Measurements from ENCODE around the gene BSCL2. TPM values are rescaled to one million over a fixed set of nuclear protein-coding genes. Genes with fewer than 3 reads are reported as not detected.
"Not testable (repeated sequence)": the region's sequence is repeated elsewhere in the genome, so short reads cannot be mapped to it uniquely, and the experiment has no call there.

Gene BSCL2
- total and polyA plus RNA-seq, 8 donors: 39.9 to 109 (median 49.5) TPM

DNA sequence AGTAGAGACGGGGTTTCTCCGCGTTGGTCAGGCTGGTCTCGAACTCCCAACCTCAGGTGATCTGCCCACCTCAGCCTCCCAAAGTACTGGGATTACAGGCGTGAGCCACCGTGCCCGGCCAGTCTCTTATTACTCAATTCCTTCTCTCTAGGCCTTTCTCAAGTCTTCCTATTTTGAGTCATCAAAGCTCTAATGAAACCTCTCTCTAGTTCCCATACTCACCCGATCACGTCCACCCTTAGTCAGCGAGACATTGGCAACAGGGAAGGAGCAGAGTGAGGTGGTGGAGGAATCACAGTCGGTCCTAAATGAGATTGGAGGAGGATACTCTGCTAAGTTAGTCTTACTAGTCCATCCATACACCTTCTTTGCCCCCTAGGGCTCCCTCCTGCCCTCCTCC is 5.0 kb downstream of the BSCL2 start:
- DNase-seq (no peak), ATAC-seq (no peak)
- H3K9me3 ChIP-seq: no peaks in the 10 kb centered on the region
- no peak overlapping the region for H3K27ac ChIP-seq
- peaks cover 0 to 25% of the 10 kb centered on the region in 2 donors for H3K36me3 ChIP-seq
- H3K27me3 ChIP-seq: no peaks in the 10 kb centered on the region
- intact Hi-C loops (cut with DNase I): no loop called here
- peaks cover 12 to 31% of the 10 kb centered on the region in 2 donors for H3K4me1 ChIP-seq
- TF ChIP-seq, protein P1, sequence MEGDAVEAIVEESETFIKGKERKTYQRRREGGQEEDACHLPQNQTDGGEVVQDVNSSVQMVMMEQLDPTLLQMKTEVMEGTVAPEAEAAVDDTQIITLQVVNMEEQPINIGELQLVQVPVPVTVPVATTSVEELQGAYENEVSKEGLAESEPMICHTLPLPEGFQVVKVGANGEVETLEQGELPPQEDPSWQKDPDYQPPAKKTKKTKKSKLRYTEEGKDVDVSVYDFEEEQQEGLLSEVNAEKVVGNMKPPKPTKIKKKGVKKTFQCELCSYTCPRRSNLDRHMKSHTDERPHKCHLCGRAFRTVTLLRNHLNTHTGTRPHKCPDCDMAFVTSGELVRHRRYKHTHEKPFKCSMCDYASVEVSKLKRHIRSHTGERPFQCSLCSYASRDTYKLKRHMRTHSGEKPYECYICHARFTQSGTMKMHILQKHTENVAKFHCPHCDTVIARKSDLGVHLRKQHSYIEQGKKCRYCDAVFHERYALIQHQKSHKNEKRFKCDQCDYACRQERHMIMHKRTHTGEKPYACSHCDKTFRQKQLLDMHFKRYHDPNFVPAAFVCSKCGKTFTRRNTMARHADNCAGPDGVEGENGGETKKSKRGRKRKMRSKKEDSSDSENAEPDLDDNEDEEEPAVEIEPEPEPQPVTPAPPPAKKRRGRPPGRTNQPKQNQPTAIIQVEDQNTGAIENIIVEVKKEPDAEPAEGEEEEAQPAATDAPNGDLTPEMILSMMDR (IDR thresholded peaks at IDR 0.05): no peak
- no peak overlapping the region for H3K4me3 ChIP-seq

DNA sequence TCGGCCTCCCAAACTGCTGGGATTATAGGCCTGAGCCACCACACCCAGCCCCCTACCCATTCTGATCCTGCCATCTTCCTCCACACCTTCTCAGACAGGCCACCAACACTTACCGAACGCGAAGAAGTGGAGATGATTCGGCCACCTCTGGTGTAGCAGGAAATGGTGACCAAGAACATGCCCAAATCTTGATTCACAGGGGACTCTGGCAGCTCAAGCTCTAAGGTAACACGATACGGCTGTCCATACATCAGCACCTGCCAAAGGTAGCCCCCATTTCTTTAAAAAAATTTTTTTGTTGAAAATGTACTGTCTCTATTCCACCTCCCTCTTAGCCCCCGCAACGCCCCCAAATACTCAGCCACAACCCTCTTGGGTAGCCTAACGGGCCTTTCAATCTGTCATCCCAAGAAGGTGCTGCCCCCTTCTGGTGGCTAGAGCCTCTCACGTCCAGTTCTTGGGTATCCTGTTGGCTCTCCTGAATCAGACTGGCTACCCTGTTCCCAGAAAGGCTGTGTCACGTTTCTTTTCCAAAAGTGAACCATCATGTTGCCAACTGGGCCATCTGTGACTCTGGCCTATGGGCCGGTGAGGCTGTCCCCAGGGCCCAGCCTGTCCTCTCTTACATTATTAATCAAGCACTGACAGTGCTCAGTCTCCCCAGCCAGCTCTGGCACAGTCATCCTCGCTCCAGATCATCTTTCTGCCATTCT is 12.6 kb downstream of the BSCL2 start:
- H3K36me3 ChIP-seq: peaks cover 0 to 49% of the 10 kb centered on the region in 2 donors
- peaks cover 0 to 8% of the 10 kb centered on the region in 2 donors for H3K4me1 ChIP-seq
- H3K27me3 ChIP-seq: no peaks in the 10 kb centered on the region
- no peaks in the 10 kb centered on the region for H3K9me3 ChIP-seq
- H3K27ac ChIP-seq: no peak overlapping the region
- DNase-seq: peak in 3 of 4 donors; percentile 8 to 83 (median 77)
- intact Hi-C loops (cut with DNase I): loop anchor here in 1 of 2 donors (5.0 kb wide), 1 partner anchor 312 kb away; no protein-coding TSS in a partner anchor
- H3K4me3 ChIP-seq: no peak overlapping the region
- peak; percentile 92 for ATAC-seq
- TF ChIP-seq, protein P1 (IDR thresholded peaks at IDR 0.05): peak; percentile 74 to 87

DNA sequence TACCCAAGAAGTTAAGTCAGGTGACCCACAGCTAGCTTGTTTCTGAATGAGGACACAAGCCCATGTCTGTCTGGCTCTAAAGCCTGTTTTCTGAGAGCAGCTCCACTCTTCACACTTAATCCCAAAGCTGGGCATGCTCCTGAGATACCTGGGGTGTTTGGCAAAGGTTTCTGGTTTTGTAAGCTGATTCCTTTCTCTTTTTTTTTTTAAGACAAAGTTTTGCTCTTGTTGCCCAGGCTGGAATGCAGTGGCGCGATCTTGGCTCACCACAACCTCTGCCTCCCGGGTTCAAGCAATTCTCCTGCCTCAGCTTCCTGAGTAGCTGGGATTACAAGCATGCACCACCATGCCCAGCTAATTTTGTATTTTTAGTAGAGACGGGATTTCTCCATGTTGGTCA is 13.6 kb downstream of the BSCL2 start:
- not testable (repeated sequence) for H3K4me3 ChIP-seq, ATAC-seq, H3K9me3 ChIP-seq, DNase-seq, H3K27ac ChIP-seq, H3K4me1 ChIP-seq, H3K27me3 ChIP-seq
- intact Hi-C loops (cut with DNase I): loop anchor here in 1 of 2 donors (5.0 kb wide), 1 partner anchor 311 kb away; no protein-coding TSS in a partner anchor
- H3K36me3 ChIP-seq: peaks cover 0 to 50% of the 10 kb centered on the region in 2 donors

DNA sequence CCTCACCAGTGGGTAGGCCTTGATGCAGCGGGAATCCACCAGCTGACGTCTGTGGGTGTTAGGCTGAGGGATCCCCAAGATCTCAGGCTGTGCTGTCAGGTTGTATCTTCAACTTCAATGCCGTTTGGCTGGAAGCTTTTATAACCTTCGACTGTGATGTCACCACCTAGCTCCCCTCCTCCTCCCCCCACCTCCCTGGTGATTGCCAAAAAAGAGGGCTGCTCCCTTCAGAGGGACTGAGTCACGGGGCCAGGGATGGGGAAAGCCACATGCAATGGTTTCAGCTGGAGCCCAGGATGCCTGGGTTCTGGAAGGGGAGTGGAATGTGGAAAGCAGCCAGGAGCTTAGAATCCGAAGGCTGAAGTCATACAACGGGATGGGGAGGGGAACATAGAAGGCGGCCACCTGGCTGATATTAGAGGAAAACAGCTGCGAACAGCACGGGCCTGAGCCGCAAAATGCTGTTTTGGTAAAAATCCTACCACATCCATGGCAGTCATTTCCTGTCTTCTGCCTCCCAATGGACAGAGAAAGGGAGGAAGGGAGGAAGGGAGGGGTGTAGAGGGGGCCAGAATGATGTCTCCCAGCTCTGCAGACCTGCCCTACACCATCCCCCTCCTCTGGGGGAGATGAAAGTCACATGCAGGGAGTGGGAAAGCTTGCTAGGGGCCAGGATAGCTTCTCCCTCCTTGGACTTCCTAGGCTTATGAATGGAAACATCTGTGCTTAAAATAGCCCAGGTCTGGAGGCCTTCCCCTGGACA is 17.6 kb downstream of the BSCL2 start, which contains the start of gene LRRN4CL:
Gene LRRN4CL (minus strand): TSS at position 110 of the 763 bp plus-strand sequence. CDS start 1,022 bp downstream, outside the sequence.
- H3K4me1 ChIP-seq: peaks cover 0 to 7% of the 10 kb centered on the region in 2 donors
- no peak within 1 kb of the TSS for H3K27ac ChIP-seq
- H3K9me3 ChIP-seq: no peaks in the 10 kb centered on the region
- intact Hi-C loops (cut with DNase I): loop anchor here in 1 of 2 donors (5.0 kb wide), 1 partner anchor 307 kb away; no protein-coding TSS in a partner anchor
- no peak within 1 kb of the TSS for H3K4me3 ChIP-seq
- H3K36me3 ChIP-seq: peaks cover 0 to 44% of the 10 kb centered on the region in 2 donors
- peak; percentile 51 for ATAC-seq
- peaks cover 9 to 28% of the 10 kb centered on the region in 2 donors for H3K27me3 ChIP-seq
- DNase-seq: no peak
- TF ChIP-seq, protein P1 (IDR thresholded peaks at IDR 0.05): no peak

DNA sequence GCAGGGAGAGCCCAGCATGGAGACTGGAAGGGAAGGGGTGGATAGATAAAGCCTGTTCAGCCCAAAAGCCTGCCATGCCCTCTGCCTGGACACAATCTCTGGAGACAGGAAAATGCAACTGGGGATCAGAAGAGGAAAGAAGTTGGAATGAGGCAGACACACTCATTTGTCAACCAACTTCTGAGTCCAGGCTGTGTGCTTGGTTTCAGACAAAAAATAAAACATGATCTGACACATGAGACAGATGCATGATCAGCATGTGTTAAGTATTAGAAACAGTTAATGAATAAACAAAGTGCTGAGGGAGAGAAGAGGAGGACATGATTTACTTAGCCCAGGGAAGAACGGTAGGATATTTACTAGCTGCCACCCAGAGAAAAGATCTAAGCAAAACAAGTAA is 18.7 kb downstream of the BSCL2 start:
- no peak for DNase-seq
- H3K36me3 ChIP-seq: peaks cover 0 to 40% of the 10 kb centered on the region in 2 donors
- H3K27ac ChIP-seq: no peak overlapping the region
- no peak for ATAC-seq
- no peak overlapping the region for H3K4me3 ChIP-seq
- peaks cover 9 to 28% of the 10 kb centered on the region in 2 donors for H3K27me3 ChIP-seq
- no peaks in the 10 kb centered on the region for H3K9me3 ChIP-seq
- TF ChIP-seq, protein P1 (IDR thresholded peaks at IDR 0.05): no peak
- peaks cover 0 to 4% of the 10 kb centered on the region in 2 donors for H3K4me1 ChIP-seq
- intact Hi-C loops (cut with DNase I): no loop called here
